Stomach (tissue), 9 donors: Measurements from ENCODE around the gene PRKCA. TPM values are rescaled to one million over a fixed set of nuclear protein-coding genes. Genes with fewer than 3 reads are reported as not detected.
A peak's percentile ranks its signal among the peaks of the same experiment; 100 is the strongest.

Experiments
- DNase-seq, 2 donors: peaks; one replicate each; pipeline versions ENCODE4 v3.0.0 to v3.0.0-alpha.2; 2013 to 2019
- H3K27ac ChIP-seq, 5 donors: fragments of 200-600 bp in 4 of 5; sonication (generic) in 4 of 5; one replicate each; pipeline ENCODE4 v1.5.1; 2013 to 2019; ENCODE audit warnings: mild to moderate bottlenecking in 1 of 5, moderate library complexity in 1 of 5
- H3K27me3 ChIP-seq, 3 donors: fragments of 200-600 bp; sonication (generic); one replicate each; pipeline ENCODE4 v1.5.1; 2017 to 2019; ENCODE audit warnings: mixed run types in 1 of 3
- H3K36me3 ChIP-seq, 4 donors: fragments of 200-600 bp; sonication (generic); 1 replicate in 3 of 4; 2 replicates in 1 of 4; pipeline ENCODE4 v1.5.1; 2016 to 2019
- H3K4me1 ChIP-seq, 4 donors: fragments of 200-600 bp; sonication (generic); one replicate each; pipeline ENCODE4 v1.5.1; 2016 to 2019
- H3K4me3 ChIP-seq, 4 donors: fragments of 200-600 bp; sonication (generic) in 3 of 4; one replicate each; pipeline ENCODE4 v1.5.1; 2016 to 2019; ENCODE audit warnings: mild to moderate bottlenecking in 1 of 4
- H3K9me3 ChIP-seq, 4 donors: fragments of 200-600 bp; sonication (generic); one replicate each; pipeline ENCODE4 v1.5.1; 2016 to 2019
- CTCF ChIP-seq, 7 experiments: fragments of 450-650 bp in 4 of 7; fragments of 200-600 bp in 3 of 7; sonication (generic) in 3 of 7; IDR thresholded peaks; one replicate each; pipeline ENCODE4 v1.5.1; 2016 to 2019; ENCODE audit warnings: antibody characterized with exemption in 7 of 7, control low read depth in 2 of 7, mild to moderate bottlenecking in 1 of 7
- EP300 ChIP-seq: sonication (generic); formaldehyde crosslinking; IDR thresholded peaks from one replicate; pipeline ENCODE4 v1.6.1; 2017; ENCODE audit warnings: antibody characterized with exemption
- POLR2A ChIP-seq, 4 donors: fragments of 450-650 bp; IDR thresholded peaks; one replicate each; pipeline ENCODE4 v1.6.1; 2016; ENCODE audit warnings: antibody characterized with exemption in 4 of 4, control low read depth in 2 of 4, mild to moderate bottlenecking in 1 of 4, moderate library complexity in 1 of 4
- POLR2AphosphoS5 ChIP-seq, 3 donors: sonication (generic); formaldehyde crosslinking; IDR thresholded peaks; one replicate each; pipeline ENCODE4 v1.6.1; 2016; ENCODE audit warnings: antibody characterized with exemption in 3 of 3
- WGBS, 5 donors: extraction: QIAGEN DNeasy Blood & Tissue Kit in 3 of 5; methylation state at CpG; one replicate each; pipeline versions ENCODE4 v1.1.5 to v1.1.7; 2013 to 2018; 5-methylcytosine and 5-hydroxymethylcytosine counted together
- intact Hi-C: fragments of 100-400 bp; cut with DNase I; formaldehyde crosslinking; loops from one replicate; pipeline ENCODE4 v1.15.1; 2023; ENCODE audit warnings: low total_unique reads
- polyA plus RNA-seq, 3 donors: library from polyadenylated mRNA; stranded (reverse); fragments of 200-250 nt; gene quantifications; one replicate each; pipeline ENCODE4 v1.2.3, GENCODE V29; 2013
- total RNA-seq, 5 donors: library from RNA; depleted of rRNA; stranded (reverse); fragments of >200 nt; gene quantifications; one replicate each; pipeline versions ENCODE4 v1.1.0 to v1.2.3, GENCODE V29; 2014 to 2016
- donor health status: healthy with polysubstance abuse.
- donor health status: Bipolar disorder and iron deficiency.
- donor health status: healthy.

Gene PRKCA
- total and polyA plus RNA-seq, 8 donors: 2.1 to 41.1 (median 12.2) TPM

- peak in 1 of 2 donors; percentile 80 for DNase-seq
- Histone ChIP-seq H3K4me3 (no peak overlapping the region), H3K9me3 (no peaks in the 10 kb centered on the region), H3K4me1 (peaks cover 8 to 25% (median 18%) of the 10 kb centered on the region in 4 donors), H3K27me3 (no peaks in the 10 kb centered on the region), H3K27ac (peak overlapping the region in 4 of 5 donors; percentile 20 to 65 (median 44)), H3K36me3 (no peaks in the 10 kb centered on the region)
- TF ChIP-seq CTCF (IDR thresholded peaks at IDR 0.05) (no peak), EP300 (no peak), POLR2AphosphoS5 (IDR thresholded peaks at IDR 0.05) (no peak), POLR2A (IDR thresholded peaks at IDR 0.05) (no peak)
- intact Hi-C loops: no loop called here
- 50 to 55% (median 53%) methylated on average over 9 of the region's 9 CpGs for WGBS, 5 donors
Observed at GRCh38 chr17:66533572-66533971, 231.2 kb downstream of the PRKCA start.

GRCh38 chr17:66533986-66534385 lies 231.6 kb downstream of the PRKCA start:
- intact Hi-C loops: no loop called here
- no peak overlapping the region for H3K4me3 ChIP-seq
- TF ChIP-seq EP300: no peak
- TF ChIP-seq POLR2AphosphoS5 (IDR thresholded peaks at IDR 0.05): no peak
- no peak for TF ChIP-seq POLR2A (IDR thresholded peaks at IDR 0.05)
- TF ChIP-seq CTCF (IDR thresholded peaks at IDR 0.05): no peak
- no peak for DNase-seq
- H3K36me3 ChIP-seq: no peaks in the 10 kb centered on the region
- no peaks in the 10 kb centered on the region for H3K9me3 ChIP-seq
- WGBS, 5 donors: 50 to 60% (median 58%) methylated on average over 5 of the region's 5 CpGs
- peak overlapping the region in 3 of 5 donors; percentile 20 to 65 (median 50) for H3K27ac ChIP-seq
- peaks cover 8 to 29% (median 20%) of the 10 kb centered on the region in 4 donors for H3K4me1 ChIP-seq
- H3K27me3 ChIP-seq: no peaks in the 10 kb centered on the region

GRCh38 chr17:66535611-66536010 lies 233.2 kb downstream of the PRKCA start:
- no peaks in the 10 kb centered on the region for H3K9me3 ChIP-seq
- DNase-seq: no peak
- H3K27me3 ChIP-seq: no peaks in the 10 kb centered on the region
- H3K36me3 ChIP-seq: no peaks in the 10 kb centered on the region
- peaks cover 8 to 45% (median 28%) of the 10 kb centered on the region in 4 donors for H3K4me1 ChIP-seq
- 44 to 77% (median 67%) methylated on average over 1 of the region's 1 CpG for WGBS, 5 donors
- intact Hi-C loops: no loop called here
- no peak for TF ChIP-seq POLR2AphosphoS5 (IDR thresholded peaks at IDR 0.05)
- TF ChIP-seq EP300: no peak
- no peak for TF ChIP-seq POLR2A (IDR thresholded peaks at IDR 0.05)
- no peak for TF ChIP-seq CTCF (IDR thresholded peaks at IDR 0.05)
- peak overlapping the region in 1 of 5 donors; percentile 3 for H3K27ac ChIP-seq
- no peak overlapping the region for H3K4me3 ChIP-seq

GRCh38 chr17:66537502-66537901 lies 235.1 kb downstream of the PRKCA start:
- 72 to 84% (median 81%) methylated on average over 5 of the region's 5 CpGs for WGBS, 5 donors
- Histone ChIP-seq H3K27ac (no peak overlapping the region), H3K36me3 (no peaks in the 10 kb centered on the region), H3K27me3 (no peaks in the 10 kb centered on the region), H3K4me1 (peaks cover 14 to 62% (median 35%) of the 10 kb centered on the region in 4 donors), H3K4me3 (no peak overlapping the region), H3K9me3 (no peaks in the 10 kb centered on the region)
- intact Hi-C loops: no loop called here
- DNase-seq: no peak
- TF ChIP-seq EP300 (no peak), CTCF (IDR thresholded peaks at IDR 0.05) (no peak), POLR2AphosphoS5 (IDR thresholded peaks at IDR 0.05) (no peak), POLR2A (IDR thresholded peaks at IDR 0.05) (no peak)
